DMS114 treated with DMSO at 0.1 percent for 48 hours (cell line): Measurements from ENCODE around the gene MCFD2.

Source experiments
- DNase-seq: peaks from one replicate; lab custom pipeline; 2025; ENCODE audit not compliant: unreplicated experiment; lab: John Stamatoyannopoulos, UW

The MCFD2 gene

DNA sequence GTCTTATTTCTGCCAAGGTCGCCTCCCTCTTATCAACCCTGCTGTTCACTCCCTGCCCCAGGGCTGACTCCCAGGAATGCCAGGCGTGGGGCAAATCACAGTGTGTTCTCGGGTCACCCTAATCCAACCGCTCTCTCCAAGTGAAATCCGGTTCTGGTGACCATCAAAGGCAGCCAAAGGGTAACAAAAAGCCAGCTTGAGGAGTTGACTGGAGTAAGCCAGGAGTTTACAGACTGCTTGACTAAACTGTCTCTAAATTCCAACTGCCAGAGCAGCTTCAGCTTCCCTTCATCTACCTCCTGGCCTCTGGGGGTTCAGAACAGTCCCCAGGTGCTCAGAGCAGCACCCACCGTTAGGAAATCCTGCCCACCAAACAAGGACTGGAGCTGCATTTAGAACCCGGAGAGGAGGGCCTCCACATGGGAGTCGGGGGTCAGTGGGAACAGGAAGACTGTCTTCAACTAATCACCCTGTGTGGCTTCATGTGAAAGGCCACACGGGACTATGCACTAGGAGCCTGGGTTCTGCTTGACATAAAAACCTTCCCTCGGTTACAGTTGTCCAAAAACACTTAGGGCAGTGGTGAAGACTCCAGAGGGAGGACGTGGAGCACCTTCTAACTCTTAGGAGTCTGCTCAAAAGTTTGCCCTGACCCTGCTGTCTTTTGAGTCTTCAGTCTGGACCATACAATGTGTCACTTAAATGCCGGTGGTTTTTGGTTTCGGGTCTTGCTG, 24.2 kb upstream of the MCFD2 start:
- no peak for DNase-seq

DNA sequence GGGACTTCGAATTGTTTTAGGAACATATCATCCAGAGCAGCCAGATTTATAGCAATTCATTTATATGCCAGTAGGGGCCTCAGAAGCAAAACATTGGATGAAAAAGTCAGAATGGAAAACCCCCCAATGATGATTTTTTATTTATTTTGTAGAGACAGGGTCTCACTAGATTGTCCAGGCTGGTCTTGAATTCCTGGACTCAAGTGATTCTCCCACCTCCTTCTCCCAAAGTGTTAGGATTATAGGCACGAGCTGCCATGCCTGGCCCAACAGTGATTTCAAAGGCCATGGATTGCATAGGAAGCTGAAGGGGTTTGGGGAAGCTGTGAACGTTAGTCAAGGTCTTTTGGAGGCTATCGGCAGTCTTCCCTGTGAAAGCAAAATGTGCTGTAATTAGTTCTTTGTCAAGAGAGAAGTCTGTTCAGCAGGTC, 21.9 kb upstream of the MCFD2 start:
- no peak for DNase-seq

- DNase-seq = no peak
Observed at GRCh38 chr2:46936566-46936965, 21.0 kb upstream of the MCFD2 start.

DNA sequence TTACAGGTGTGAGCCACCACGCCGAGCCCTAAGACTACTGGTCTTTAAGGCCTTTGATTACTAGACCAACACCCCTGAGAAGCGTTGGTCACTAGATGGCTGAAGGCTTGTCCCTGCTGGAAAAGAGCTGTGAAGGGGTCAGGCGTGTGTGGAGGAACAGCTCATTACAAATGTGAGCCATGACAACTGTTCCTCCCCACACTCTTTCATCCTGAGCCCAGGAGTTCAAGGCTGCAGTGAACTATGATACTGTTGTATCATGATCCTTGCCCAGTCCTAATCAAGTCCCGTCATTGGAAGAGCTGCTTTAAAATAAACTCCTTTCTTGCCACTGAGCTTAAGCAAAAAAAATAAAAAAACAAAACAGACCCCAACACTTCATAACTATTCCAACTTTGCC, 19.5 kb upstream of the MCFD2 start:
- DNase-seq = no peak

DNA sequence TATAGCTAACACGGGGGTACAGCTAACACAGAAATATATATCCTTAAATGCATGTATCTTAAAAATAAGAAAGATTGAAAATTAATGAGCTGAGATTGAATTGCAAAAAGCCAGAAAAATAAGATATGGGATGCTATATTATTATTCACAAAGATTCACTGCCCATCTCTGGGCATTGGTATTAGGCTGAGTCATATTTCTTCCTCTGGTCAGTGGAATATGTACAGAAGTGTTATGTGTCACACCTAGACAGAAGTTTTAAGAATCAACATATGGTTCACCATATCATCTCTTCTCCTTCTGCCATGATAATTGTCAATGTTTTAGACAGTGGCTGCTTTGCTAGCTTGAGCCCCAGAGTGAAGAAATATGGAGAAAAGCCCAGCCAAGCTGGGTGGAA, 14.0 kb upstream of the MCFD2 start:
- DNase-seq = no peak

DNA sequence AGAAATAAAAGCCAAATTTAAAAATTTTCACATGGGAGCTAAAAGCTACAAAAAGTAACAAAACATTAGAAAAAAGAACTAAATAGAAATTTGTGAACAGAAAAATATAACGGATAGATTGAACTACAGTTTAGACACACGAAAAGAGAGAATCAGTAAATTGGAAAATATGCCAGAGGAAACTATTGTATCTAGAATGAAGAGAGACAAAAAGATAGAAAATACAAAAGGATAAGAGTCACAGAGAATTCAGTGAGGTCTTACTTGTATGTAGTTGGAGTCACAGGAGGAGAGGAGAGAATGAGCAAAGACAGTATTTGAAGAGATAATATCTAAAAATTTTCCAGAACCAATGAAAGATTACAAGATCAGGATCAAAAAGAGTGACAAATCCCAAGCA, 11.3 kb upstream of the MCFD2 start:
- DNase-seq = no peak

- no peak for DNase-seq
Observed at GRCh38 chr2:46925474-46926351, 10.1 kb upstream of the MCFD2 start.

DNA sequence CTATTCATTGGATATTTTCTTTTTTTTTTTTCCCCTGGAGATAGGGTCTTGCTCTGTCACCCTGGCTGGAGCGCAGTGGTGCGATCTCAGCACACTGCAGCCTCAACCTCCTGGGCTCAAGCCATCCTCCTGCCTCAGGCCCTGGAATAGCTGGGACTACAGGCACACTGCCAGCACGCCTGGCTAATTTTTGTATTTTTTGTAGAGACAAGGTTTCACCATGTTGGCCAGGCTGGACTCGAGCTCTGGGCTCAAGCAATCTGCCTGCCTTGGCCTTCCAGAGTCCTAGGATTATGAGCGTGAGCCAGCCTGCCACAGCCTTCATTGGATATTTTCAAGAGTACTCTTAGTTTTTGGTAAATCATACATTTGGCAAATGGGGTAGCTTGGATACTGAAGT, 9.0 kb upstream of the MCFD2 start:
- DNase-seq = no peak

GRCh38 chr2:46924038-46924437, 8.4 kb upstream of the MCFD2 start:
- no peak for DNase-seq

DNA sequence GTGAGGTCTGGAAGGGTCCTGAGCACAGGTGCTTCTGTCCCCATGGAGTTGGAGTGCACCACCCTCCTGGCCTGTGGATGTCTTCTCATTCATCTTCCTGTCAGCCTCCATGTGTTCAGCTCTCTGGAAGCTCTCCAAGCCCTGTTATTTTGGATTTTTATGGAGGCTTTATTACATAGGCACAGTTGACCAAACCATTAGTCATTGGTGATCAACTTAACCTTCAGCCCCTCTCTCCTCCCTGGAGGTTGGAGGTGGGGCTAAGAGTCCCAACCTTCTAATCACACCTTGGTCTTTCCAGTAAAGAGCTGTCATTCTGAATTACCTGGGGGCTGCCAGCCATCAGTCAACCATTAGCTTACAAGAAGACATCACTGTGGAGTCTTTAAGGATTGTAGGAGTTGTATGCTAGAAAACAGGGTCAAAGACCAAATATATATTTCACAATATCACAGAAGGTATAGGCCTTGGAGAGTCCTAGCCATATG, 7.5 kb upstream of the MCFD2 start:
- DNase-seq = no peak

DNA sequence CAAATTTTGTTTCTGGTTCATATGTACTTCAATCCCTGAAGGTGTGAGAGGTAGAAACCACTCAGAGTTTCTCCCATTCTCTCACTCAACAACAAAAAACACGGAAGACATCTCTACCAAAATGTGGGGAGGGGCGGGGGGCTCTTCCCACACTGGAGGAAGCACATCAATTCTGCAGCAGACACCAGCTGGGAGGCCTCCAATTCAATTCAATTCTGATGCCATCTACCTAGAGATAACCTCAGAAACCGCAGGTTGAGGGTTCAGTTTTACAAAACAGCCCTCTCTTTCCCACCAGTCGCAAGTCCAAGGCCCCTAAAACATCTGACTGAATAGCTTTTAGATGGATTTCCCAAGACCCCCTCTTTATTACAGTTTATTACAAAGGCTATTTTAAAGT, 7.0 kb upstream of the MCFD2 start:
- DNase-seq = no peak

DNA sequence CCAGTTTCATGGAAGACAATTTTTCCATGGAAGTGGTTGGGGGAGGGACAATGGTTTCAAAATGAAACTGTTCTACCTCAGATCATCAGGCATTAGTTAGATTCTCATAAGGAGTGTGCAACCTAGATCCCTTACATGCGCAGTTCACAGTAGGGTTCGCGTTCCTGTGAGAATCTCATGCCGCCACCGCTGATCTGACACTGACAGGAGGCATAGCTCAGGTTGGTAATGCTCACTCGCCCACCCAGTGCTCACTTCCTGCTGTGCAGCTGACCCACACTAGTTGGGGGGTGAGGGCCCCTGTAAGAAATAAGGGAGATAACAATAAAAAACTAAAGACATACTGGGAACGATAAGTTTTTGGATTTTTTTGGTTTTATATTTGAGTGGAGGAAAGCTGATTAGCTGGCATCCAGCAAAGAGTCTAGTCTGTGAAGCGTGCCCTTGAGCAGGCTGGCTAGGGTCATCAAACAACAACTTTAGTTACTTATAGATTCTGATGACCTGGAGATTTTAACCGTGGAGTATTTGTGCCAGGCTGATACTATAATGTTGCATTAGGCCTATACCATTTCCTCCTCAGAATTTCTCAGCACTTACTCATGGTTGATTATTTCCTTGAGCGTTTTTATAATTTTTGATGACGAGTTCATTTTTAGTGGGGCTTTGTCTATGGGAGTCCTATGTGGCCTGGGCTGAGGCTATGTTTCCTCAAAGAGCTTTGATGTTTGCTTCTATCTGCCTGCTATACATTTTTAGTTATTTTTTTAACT, 6.3 kb upstream of the MCFD2 start:
- no peak for DNase-seq

- DNase-seq = no peak
Observed at GRCh38 chr2:46917628-46918027, 2.0 kb upstream of the MCFD2 start.

DNA sequence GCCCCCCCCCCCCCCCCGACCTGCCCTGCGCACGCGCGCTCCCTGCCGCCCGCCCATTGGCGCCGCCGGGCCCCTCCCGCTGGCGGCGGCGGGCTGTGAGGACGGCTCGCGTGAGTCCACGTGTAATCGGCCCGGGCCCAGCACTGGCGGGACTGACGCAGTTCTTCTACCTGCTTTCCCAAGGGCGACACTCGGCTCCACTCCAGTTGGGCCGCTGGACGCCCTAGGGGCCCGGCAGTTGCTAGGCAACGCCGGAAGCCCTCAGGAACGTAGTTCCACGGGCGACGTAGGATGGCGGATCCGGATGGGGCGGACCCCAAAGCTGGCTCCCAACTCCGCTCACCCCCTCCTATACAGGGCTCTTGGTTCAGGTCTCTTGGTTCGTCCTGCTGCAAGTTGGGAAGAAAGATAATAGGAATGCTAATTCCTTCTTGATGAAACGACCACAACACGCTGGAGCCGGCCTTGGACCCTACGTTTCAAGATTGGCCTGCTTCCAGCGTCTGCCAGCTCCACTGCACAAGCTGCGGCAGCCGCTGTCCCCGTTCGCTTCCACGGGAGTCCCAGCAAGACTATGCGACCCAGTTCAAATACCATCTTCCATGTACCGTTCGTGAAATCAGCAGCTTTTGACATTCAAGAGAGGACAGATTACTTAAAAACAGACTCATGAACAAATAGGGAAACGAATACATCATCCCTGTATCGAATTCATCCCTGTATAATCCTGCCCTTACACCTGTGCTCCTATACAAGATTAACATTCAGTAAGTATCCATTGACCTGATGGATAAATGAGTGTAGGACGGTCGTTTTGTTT, 415 bp upstream of the MCFD2 start:
- peak; percentile 79 for DNase-seq

GRCh38 chr2:46914578-46915230, 902 bp downstream of the MCFD2 start:
- DNase-seq = no peak

DNA sequence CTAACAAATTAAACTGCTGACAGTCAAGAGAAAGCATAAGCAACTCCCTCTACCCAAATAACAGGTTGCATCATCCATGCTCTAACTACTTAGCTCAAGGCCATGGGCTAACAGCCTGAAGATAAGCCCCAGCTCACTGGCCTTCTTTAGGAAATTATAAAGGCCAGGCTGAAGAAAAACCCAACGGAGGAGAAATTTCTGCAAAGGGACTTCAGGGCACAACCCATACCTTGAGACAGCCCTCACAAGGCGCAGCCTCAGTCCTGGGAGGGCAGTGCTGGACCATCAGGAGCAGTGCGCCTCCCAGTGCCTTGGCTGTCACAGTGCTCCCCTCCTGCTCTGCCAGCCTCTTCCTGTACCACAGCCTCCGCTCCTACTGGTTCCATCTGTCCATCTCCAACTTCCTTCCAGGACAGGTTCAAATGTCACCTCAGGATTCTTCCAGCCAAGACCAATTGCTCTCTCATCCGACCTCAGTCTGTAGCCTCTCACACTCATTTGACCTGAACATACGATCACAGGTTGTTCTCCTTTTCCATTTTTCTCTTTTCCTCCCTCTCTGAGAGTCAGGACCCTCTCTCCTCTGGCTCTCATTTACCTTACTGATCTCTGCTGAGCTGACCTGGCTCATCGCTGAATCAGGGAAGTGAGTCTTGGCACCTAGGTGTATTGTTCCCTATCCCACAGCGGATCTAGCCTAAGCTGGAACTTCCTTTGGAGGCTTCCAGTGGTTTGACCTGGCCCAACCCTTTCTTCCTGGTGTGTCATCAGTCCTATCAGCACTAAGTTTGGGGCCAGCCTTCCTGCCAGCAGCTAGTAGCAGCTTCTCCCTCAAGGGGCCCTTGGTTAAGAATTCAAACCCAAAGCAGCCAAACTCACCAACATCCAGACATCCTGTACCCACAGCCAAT, 1.9 kb downstream of the MCFD2 start:
- no peak for DNase-seq

- DNase-seq = no peak
Observed at GRCh38 chr2:46909771-46910419, 5.7 kb downstream of the MCFD2 start.

GRCh38 chr2:46909150-46909549, 6.5 kb downstream of the MCFD2 start:
- no peak for DNase-seq
